Stomach (tissue), 4 donors: ENCODE data around the gene AVEN.

ENCODE experiments used
- EP300 ChIP-seq: sonication (generic); formaldehyde crosslinking; IDR thresholded peaks from one replicate; pipeline ENCODE4 v1.6.1; 2017; ENCODE audit warnings: antibody characterized with exemption
- POLR2A ChIP-seq, 4 donors: fragments of 450-650 bp; IDR thresholded peaks; one replicate each; pipeline ENCODE4 v1.6.1; 2016; ENCODE audit warnings: antibody characterized with exemption in 4 of 4, control low read depth in 2 of 4, mild to moderate bottlenecking in 1 of 4, moderate library complexity in 1 of 4
- TF ChIP-seq, protein P1 (sequence below), 7 experiments: fragments of 450-650 bp in 4 of 7; fragments of 200-600 bp in 3 of 7; sonication (generic) in 3 of 7; IDR thresholded peaks; one replicate each; pipeline ENCODE4 v1.5.1; 2016 to 2019; ENCODE audit warnings: antibody characterized with exemption in 7 of 7, control low read depth in 2 of 7, mild to moderate bottlenecking in 1 of 7

- TF ChIP-seq, protein P1, sequence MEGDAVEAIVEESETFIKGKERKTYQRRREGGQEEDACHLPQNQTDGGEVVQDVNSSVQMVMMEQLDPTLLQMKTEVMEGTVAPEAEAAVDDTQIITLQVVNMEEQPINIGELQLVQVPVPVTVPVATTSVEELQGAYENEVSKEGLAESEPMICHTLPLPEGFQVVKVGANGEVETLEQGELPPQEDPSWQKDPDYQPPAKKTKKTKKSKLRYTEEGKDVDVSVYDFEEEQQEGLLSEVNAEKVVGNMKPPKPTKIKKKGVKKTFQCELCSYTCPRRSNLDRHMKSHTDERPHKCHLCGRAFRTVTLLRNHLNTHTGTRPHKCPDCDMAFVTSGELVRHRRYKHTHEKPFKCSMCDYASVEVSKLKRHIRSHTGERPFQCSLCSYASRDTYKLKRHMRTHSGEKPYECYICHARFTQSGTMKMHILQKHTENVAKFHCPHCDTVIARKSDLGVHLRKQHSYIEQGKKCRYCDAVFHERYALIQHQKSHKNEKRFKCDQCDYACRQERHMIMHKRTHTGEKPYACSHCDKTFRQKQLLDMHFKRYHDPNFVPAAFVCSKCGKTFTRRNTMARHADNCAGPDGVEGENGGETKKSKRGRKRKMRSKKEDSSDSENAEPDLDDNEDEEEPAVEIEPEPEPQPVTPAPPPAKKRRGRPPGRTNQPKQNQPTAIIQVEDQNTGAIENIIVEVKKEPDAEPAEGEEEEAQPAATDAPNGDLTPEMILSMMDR (IDR thresholded peaks at IDR 0.05) = no peak
- no peak for TF ChIP-seq POLR2A (IDR thresholded peaks at IDR 0.05)
- no peak for TF ChIP-seq EP300
These were observed 104.6 kb downstream of the AVEN start for GRCh38 chr15:33934396-33934795.
